ENCODE measurements around the gene SGMS1. TPM values are rescaled to one million over a fixed set of nuclear protein-coding genes. Genes with fewer than 3 reads are reported as not detected.

Gene SGMS1
- polyA plus RNA-seq, 1 experiment: 21.1 TPM

DNA sequence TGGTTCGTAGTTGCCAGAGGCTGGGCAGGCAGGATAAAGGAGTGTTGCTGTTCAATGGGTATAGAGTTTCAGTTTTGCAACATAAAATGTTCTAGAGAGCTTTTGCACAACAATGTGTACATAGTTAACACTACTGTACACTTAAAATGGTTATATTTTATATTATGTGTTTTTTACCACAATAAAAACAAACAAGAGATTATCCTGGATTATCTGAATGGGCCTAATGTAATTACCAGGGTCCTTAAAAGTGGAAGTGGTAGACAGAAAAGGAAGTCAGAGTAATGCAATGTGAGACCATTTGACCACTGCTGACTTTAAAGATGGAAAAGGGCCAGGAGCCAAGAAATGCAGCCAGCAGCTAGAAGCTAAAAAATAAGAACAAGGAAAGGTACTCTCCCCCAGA, 159.7 kb downstream of the SGMS1 start:
- Histone ChIP-seq H3K36me3 (ENCODE audit: control insufficient read depth, insufficient read depth, low read length) (no peaks in the 10 kb centered on the region), H3K27me3 (ENCODE audit: control insufficient read depth, insufficient read depth, low read length) (no peaks in the 10 kb centered on the region), H3K4me3 (ENCODE audit: low read depth, low read length) (no peak overlapping the region)
- ChIA-PET CTCF (no interaction called here), POLR2A (no interaction called here)
- TF ChIP-seq, protein P1, sequence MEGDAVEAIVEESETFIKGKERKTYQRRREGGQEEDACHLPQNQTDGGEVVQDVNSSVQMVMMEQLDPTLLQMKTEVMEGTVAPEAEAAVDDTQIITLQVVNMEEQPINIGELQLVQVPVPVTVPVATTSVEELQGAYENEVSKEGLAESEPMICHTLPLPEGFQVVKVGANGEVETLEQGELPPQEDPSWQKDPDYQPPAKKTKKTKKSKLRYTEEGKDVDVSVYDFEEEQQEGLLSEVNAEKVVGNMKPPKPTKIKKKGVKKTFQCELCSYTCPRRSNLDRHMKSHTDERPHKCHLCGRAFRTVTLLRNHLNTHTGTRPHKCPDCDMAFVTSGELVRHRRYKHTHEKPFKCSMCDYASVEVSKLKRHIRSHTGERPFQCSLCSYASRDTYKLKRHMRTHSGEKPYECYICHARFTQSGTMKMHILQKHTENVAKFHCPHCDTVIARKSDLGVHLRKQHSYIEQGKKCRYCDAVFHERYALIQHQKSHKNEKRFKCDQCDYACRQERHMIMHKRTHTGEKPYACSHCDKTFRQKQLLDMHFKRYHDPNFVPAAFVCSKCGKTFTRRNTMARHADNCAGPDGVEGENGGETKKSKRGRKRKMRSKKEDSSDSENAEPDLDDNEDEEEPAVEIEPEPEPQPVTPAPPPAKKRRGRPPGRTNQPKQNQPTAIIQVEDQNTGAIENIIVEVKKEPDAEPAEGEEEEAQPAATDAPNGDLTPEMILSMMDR (IDR thresholded peaks at IDR 0.05; ENCODE audit: insufficient read depth, low read depth, low read length): no peak
- no peak for DNase-seq (ENCODE audit: low read depth)

DNA sequence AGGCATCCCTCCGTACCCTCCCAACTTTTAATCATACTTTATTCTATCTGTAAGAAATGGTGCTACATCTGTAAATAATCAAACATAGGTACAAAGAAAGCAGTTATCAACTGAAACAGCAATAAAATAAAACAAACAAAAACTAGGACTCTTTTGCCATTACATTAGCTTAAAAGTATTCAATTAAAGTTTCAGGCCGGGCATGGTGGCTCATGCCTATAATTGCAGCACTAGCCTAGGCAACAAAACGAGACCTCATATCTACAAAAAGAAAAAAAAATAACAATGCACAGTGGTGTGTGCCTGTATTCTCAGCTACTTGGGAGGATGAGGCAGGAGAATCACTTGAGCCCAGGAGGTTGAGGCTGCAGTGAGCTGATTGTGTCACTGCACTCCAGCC, 161.9 kb downstream of the SGMS1 start:
- TF ChIP-seq, protein P1 (IDR thresholded peaks at IDR 0.05; ENCODE audit: insufficient read depth, low read depth, low read length): no peak
- no peaks in the 10 kb centered on the region for H3K36me3 ChIP-seq (ENCODE audit: control insufficient read depth, insufficient read depth, low read length)
- ChIA-PET CTCF (no interaction called here), POLR2A (no interaction called here)
- H3K4me3 ChIP-seq (ENCODE audit: low read depth, low read length): no peak overlapping the region
- DNase-seq (ENCODE audit: low read depth): no peak
- H3K27me3 ChIP-seq (ENCODE audit: control insufficient read depth, insufficient read depth, low read length): no peaks in the 10 kb centered on the region

DNA sequence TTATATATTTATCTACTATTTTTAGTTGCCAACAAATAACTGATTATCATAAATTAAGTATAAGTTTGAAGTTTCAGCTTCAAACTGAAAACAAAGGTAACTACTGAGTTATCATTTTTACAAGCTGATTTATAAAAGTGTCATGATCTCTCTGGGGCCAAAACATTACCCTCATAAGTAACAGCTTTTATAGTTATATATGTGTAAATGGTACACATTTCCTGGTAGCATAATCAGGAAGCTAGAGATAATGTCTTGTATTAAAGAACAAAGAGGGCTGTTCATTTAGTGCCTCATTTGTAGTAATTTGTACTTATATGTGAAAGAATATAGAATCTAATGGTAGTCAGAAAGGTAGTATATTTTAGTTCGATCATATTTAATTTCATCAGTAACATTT, 162.6 kb downstream of the SGMS1 start:
- TF ChIP-seq, protein P1 (IDR thresholded peaks at IDR 0.05; ENCODE audit: insufficient read depth, low read depth, low read length): no peak
- DNase-seq (ENCODE audit: low read depth): no peak
- Histone ChIP-seq H3K27me3 (ENCODE audit: control insufficient read depth, insufficient read depth, low read length) (no peaks in the 10 kb centered on the region), H3K36me3 (ENCODE audit: control insufficient read depth, insufficient read depth, low read length) (no peaks in the 10 kb centered on the region), H3K4me3 (ENCODE audit: low read depth, low read length) (no peak overlapping the region)
- CTCF ChIA-PET: interaction anchor here (0.7 to 0.8 kb wide), 2 partner anchors 22 to 35 kb away, joined by 3 read pairs; no protein-coding TSS in a partner anchor
- POLR2A ChIA-PET: no interaction called here

DNA sequence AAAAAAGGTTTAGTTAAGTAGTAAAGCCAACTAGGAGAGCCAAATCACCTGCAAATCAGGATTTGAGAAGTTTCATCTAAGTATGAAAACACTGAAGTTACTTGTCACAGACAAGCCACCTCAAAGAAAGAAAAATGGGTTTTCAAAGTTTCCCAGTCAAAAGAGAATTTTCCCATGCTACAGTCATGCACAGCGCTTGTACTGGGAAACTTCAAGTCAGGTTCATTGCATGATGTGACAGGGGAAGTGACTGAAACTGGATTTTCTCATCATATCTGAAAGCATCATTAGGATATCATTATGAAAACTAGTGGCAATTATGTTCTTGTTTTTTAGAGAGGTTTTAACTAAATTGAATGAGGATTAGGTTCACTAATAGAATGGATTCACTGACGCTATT, 167.0 kb downstream of the SGMS1 start:
- H3K4me3 ChIP-seq (ENCODE audit: low read depth, low read length): no peak overlapping the region
- CTCF ChIA-PET: no interaction called here
- TF ChIP-seq, protein P1 (IDR thresholded peaks at IDR 0.05; ENCODE audit: insufficient read depth, low read depth, low read length): no peak
- POLR2A ChIA-PET: no interaction called here
- H3K27me3 ChIP-seq (ENCODE audit: control insufficient read depth, insufficient read depth, low read length): no peaks in the 10 kb centered on the region
- no peak for DNase-seq (ENCODE audit: low read depth)
- H3K36me3 ChIP-seq (ENCODE audit: control insufficient read depth, insufficient read depth, low read length): no peaks in the 10 kb centered on the region

DNA sequence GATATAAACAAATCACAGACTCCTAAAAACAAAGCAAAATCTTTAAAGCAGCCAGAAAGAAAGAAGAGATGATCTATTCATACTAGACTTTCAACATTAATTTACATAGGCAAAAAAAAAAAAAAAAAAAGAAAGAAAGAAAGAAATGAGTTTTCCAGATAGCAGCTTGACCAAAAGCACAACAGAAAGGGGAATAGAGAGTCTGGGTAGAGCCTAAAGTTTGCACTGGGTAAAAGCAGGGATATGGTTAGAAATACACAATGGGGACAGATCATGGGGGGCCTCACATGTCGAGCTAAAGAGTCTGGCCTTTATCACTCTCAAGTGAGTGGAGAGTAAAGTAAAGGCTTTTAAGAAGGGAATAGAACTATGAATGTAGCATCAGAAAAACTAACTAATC, 169.8 kb downstream of the SGMS1 start:
- CTCF ChIA-PET: no interaction called here
- no peaks in the 10 kb centered on the region for H3K36me3 ChIP-seq (ENCODE audit: control insufficient read depth, insufficient read depth, low read length)
- no peak overlapping the region for H3K4me3 ChIP-seq (ENCODE audit: low read depth, low read length)
- no peaks in the 10 kb centered on the region for H3K27me3 ChIP-seq (ENCODE audit: control insufficient read depth, insufficient read depth, low read length)
- no peak for DNase-seq (ENCODE audit: low read depth)
- POLR2A ChIA-PET: no interaction called here
- TF ChIP-seq, protein P1 (IDR thresholded peaks at IDR 0.05; ENCODE audit: insufficient read depth, low read depth, low read length): no peak
